ES-I3 (cell line): ENCODE measurements around the gene SPATA31E1.

ENCODE experiments used
- H3K36me3 ChIP-seq: 2 replicates; pipeline ENCODE4 v1.6.1; 2013; ENCODE audit warnings: mild to moderate bottlenecking, low read length, control low read depth, moderate library complexity; ENCODE audit not compliant: insufficient read depth
- H3K4me1 ChIP-seq: 2 replicates; pipeline ENCODE4 v1.6.1; 2013; ENCODE audit warnings: mild to moderate bottlenecking, control low read depth, low read length; ENCODE audit not compliant: insufficient read depth
- H3K9ac ChIP-seq: 2 replicates; pipeline ENCODE4 v1.6.1; 2013; ENCODE audit warnings: low read depth, mild to moderate bottlenecking, low read length, moderate library complexity
- H3K9me3 ChIP-seq: 2 replicates; pipeline ENCODE4 v1.6.1; 2013; ENCODE audit warnings: mild to moderate bottlenecking, low read length, moderate library complexity; ENCODE audit not compliant: control insufficient read depth, insufficient read depth

The SPATA31E1 gene

GRCh38 chr9:87885484-87886189, 3.0 kb downstream of the SPATA31E1 start:
- H3K9me3 ChIP-seq: no peaks in the 10 kb centered on the region
- H3K9ac ChIP-seq: no peak overlapping the region
- no peaks in the 10 kb centered on the region for H3K36me3 ChIP-seq

DNA sequence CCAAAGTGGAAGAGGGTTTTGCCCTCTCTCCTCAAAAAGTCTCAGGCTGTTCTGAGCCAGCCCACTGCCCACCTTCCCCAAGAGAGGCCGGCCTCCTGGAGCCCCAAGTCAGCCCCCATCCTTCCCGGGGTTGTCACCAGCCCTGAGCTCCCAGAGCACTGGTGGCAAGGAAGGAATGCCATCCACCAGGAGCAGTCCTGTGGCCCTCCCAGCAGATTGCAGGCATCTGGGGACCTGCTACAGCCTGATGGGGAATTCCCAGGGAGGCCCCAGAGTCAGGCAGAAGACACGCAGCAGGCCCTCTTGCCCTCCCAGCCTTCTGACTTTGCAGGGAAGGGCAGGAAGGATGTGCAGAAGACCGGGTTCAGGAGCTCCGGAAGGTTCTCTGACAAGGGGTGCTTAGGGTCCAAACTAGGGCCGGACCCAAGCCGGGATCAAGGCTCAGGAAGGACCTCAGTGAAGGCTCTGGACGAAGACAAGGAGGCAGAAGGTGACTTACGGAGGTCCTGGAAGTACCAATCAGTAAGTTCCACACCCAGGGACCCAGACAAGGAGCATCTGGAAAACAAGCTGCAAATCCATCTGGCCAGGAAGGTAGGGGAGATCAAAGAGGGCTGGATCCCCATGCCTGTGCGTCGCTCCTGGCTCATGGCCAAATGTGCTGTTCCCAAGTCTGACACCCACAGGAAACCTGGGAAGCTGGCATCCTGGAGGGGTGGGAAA, 3.7 kb downstream of the SPATA31E1 start:
- Histone ChIP-seq H3K9me3 (no peaks in the 10 kb centered on the region), H3K36me3 (no peaks in the 10 kb centered on the region), H3K4me1 (peaks cover 3% of the 10 kb centered on the region; the same call in 1 of the 2 replicates), H3K9ac (no peak overlapping the region)

More at GRCh38 chr9:87885484-87886189, 3.0 kb downstream of the SPATA31E1 start:
- H3K4me1 ChIP-seq: peaks cover 3% of the 10 kb centered on the region; the same call in 1 of the 2 replicates

DNA sequence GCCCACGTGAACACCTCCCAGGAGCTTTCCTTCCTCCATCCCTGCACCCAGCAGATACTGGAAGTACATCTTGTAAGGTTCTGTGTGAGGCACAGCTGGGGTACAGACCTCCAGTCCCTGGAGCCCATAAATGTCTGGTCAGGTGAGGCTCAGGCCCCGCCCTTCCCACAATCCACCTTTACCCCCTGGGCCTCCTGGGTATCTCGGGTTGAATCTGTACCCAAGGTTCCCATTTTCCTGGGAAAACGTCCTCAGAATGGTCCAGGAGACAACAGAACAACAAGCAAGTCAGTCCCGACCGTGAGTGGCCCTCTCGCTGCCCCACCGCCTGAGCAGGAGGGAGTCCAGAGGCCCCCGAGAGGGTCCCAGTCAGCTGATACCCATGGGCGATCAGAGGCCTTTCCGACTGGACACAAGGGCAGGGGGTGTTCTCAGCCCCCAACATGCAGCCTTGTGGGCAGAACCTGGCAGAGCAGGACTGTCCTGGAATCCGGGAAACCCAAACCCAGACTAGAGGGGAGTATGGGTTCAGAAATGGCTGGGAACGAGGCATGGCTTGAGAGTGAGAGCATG, 4.3 kb downstream of the SPATA31E1 start:
- Histone ChIP-seq H3K4me1 (peaks cover 3% of the 10 kb centered on the region; the same call in 1 of the 2 replicates), H3K9ac (no peak overlapping the region), H3K9me3 (no peaks in the 10 kb centered on the region), H3K36me3 (no peaks in the 10 kb centered on the region)

DNA sequence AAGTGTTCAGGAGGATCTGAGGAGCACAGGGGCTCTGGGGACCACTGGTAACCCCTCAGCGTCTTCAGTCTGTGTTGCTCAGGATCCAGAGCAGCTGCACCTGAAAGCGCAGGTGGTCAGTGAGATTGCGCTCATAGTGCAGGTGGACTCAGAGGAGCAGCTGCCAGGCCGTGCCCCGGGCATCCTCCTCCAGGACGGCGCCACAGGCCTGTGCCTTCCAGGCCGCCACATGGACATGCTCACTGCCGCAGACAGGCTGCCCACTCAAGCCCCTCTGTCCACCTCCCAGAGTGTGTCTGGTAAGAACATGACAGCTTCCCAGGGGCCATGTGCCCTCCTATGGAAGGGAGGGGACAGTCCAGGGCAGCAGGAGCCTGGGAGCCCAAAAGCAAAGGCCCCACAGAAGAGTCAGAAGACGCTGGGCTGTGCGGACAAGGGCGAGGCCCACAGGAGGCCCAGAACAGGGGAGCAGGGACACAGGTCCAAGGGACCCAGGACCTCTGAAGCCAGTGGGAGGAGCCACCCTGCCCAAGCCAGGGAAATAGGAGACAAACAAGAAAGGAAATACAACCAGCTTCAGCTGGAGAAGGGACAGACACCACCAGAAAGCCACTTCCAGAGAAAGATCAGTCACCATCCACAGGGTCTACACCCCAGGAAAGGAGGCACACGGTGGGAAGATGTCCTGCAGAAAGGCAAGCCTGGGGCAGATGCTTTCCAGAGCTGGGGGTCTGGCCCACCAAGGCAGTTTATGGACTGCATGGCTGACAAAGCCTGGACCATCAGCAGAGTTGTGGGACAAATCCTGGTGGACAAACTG, 5.2 kb downstream of the SPATA31E1 start:
- Histone ChIP-seq H3K36me3 (no peaks in the 10 kb centered on the region), H3K9me3 (no peaks in the 10 kb centered on the region), H3K4me1 (peaks cover 1% of the 10 kb centered on the region; the same call in 1 of the 2 replicates), H3K9ac (no peak overlapping the region)

GRCh38 chr9:87888501-87888900, 5.8 kb downstream of the SPATA31E1 start:
- H3K9ac ChIP-seq: no peak overlapping the region
- no peaks in the 10 kb centered on the region for H3K9me3 ChIP-seq
- no peaks in the 10 kb centered on the region for H3K4me1 ChIP-seq
- no peaks in the 10 kb centered on the region for H3K36me3 ChIP-seq

DNA sequence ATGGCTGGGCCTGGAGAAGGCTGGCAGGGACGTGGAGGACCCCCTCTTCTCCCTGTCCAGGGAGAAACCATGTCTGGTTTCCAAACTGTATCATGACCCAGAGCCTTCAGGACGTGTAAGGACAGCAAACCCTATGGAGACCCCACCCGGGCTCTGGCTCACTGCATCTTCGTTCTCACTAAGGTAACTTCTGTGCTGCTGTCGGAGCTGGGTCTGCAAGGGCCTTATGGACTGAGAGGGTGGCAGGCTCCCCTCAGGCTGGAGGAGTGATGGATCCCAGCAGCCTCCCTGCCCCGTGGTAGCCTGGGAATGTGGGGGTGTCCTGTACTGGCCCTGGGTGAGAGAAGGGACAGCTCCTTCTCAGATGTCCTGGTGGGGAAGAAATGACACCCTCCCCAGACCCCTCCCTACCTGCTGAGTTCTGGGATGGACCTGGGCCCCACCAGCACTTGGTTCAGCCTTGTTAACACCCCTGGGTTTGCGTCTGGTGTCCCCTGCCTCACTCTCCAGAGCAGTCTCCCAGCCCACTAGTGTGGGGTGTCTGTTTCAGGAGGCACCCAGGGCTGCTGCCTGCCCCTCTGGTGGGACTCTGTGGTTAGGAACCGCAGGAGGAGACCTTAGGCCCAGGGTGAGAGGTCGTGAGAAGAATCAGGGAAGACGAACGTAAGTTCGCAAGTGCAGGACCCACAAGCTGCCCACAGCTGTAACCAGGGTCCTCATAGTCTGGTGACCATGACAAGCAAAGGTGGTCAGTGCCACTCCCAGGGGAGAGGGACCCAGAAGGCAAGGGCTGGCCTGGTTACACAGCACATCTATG, 6.6 kb downstream of the SPATA31E1 start:
- Histone ChIP-seq H3K9me3 (no peaks in the 10 kb centered on the region), H3K36me3 (no peaks in the 10 kb centered on the region), H3K4me1 (no peaks in the 10 kb centered on the region), H3K9ac (no peak overlapping the region)

DNA sequence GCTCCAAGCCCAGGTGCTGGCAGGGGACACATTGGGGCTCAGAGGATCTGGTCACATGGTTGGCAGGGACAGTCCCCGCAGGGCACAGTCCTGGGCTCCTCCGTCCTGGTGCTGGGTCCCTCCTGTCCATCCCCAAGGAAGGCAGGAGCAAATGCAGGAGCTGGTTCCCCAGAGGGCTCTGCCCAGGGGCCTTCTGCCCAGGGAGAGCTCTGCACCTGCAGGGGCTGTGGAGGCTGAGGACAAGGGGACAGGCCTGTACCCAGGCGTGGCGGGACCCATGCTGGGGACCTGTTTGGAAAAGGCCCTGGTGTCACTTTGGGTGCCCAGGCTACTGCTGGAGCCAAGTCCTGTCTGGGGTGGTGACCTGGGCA, 7.2 kb downstream of the SPATA31E1 start:
- H3K9ac ChIP-seq: no peak overlapping the region
- H3K9me3 ChIP-seq: no peaks in the 10 kb centered on the region
- no peaks in the 10 kb centered on the region for H3K36me3 ChIP-seq
- no peaks in the 10 kb centered on the region for H3K4me1 ChIP-seq

GRCh38 chr9:87890837-87891236, 8.2 kb downstream of the SPATA31E1 start:
- no peak overlapping the region for H3K9ac ChIP-seq
- no peaks in the 10 kb centered on the region for H3K9me3 ChIP-seq
- H3K4me1 ChIP-seq: no peaks in the 10 kb centered on the region
- H3K36me3 ChIP-seq: no peaks in the 10 kb centered on the region

GRCh38 chr9:87891754-87892153, 9.1 kb downstream of the SPATA31E1 start:
- Histone ChIP-seq H3K36me3 (no peaks in the 10 kb centered on the region), H3K9ac (no peak overlapping the region), H3K4me1 (no peaks in the 10 kb centered on the region), H3K9me3 (no peaks in the 10 kb centered on the region)

DNA sequence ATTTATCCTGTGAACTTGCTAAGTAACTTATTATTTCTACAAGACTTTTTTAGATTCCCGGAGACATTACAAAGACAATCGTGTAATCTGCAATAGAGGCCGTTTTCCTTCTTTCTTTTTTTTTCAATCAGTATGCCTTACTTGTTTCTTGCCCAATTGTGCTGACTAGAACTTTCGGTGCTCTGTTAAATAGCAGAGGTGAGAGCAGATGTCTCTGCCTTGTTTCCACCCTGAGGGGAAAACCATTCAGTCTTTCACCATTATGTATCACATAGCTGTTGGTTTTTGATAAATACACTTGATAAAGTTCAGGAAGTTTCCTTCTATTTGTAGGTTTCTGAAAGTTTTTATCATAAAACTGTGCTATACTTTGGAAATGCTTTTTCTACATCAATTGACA, 10.3 kb downstream of the SPATA31E1 start:
- H3K9ac ChIP-seq: no peak overlapping the region
- H3K9me3 ChIP-seq: no peaks in the 10 kb centered on the region; the same call in 1 of the 2 replicates
- H3K36me3 ChIP-seq: no peaks in the 10 kb centered on the region
- H3K4me1 ChIP-seq: no peaks in the 10 kb centered on the region

GRCh38 chr9:87894998-87895625, 12.4 kb downstream of the SPATA31E1 start:
- H3K9ac ChIP-seq: no peak overlapping the region
- H3K4me1 ChIP-seq: no peaks in the 10 kb centered on the region
- H3K36me3 ChIP-seq: no peaks in the 10 kb centered on the region
- no peaks in the 10 kb centered on the region; the same call in 1 of the 2 replicates for H3K9me3 ChIP-seq

GRCh38 chr9:87896891-87897290, 14.2 kb downstream of the SPATA31E1 start:
- Histone ChIP-seq H3K9ac (no peak overlapping the region), H3K4me1 (no peaks in the 10 kb centered on the region), H3K9me3 (peaks cover 3% of the 10 kb centered on the region), H3K36me3 (no peaks in the 10 kb centered on the region)

- peaks cover 6% of the 10 kb centered on the region for H3K9me3 ChIP-seq
- H3K4me1 ChIP-seq: no peaks in the 10 kb centered on the region
- no peaks in the 10 kb centered on the region for H3K36me3 ChIP-seq
- no peak overlapping the region for H3K9ac ChIP-seq
Observed at GRCh38 chr9:87898151-87898550, 15.5 kb downstream of the SPATA31E1 start.
